Measurements from ENCODE around the gene CYP1A1. TPM values are rescaled to one million over a fixed set of nuclear protein-coding genes. Genes with fewer than 3 reads are reported as not detected.

CYP1A1 gene
- total RNA-seq, 3 donors from 2014 or later = 0.80 to 32.1 (median 4.8) TPM

DNA sequence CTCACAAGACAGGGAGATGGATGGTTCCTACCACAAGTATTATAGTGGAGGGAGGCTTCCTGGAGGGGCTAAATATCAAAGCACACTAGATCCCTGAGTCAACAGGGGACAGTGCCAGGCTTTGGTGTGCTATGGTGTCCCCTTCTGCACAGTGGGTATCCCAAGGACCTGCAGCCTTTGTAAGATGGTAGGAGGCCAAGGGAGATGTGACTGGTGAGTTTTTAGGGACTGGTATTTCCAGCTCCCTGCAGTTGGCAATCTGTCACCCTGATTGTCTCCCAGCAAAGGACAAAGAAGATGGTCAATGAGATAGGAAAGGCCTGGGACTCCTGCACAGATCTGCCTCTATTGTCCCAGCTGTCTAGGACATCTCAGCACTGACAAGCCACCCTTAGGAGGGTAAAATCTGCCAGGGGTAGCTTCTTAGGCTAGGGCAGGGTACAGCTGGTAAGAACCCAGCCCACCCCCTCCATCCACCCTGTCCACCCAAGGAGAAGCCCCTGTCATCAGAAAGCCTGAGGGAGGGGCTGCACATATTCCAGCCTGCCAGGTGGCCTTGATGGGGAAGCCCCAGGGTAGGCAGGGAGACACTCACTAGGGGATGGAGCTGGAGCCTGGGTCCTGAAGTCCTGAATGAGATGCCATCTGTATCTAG, 631 bp downstream of the CYP1A1 start:
- TF ChIP-seq POLR2A (IDR thresholded peaks at IDR 0.05) (no peak), POLR2AphosphoS5 (IDR thresholded peaks at IDR 0.05) (no peak)
- TF ChIP-seq, protein P1, sequence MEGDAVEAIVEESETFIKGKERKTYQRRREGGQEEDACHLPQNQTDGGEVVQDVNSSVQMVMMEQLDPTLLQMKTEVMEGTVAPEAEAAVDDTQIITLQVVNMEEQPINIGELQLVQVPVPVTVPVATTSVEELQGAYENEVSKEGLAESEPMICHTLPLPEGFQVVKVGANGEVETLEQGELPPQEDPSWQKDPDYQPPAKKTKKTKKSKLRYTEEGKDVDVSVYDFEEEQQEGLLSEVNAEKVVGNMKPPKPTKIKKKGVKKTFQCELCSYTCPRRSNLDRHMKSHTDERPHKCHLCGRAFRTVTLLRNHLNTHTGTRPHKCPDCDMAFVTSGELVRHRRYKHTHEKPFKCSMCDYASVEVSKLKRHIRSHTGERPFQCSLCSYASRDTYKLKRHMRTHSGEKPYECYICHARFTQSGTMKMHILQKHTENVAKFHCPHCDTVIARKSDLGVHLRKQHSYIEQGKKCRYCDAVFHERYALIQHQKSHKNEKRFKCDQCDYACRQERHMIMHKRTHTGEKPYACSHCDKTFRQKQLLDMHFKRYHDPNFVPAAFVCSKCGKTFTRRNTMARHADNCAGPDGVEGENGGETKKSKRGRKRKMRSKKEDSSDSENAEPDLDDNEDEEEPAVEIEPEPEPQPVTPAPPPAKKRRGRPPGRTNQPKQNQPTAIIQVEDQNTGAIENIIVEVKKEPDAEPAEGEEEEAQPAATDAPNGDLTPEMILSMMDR (IDR thresholded peaks at IDR 0.05) = no peak
- no peaks in the 10 kb centered on the region for H3K36me3 ChIP-seq
- intact Hi-C loops (cut with DNase I; ENCODE audit: low total_unique reads) = no loop called here
- no peaks in the 10 kb centered on the region for H3K9me3 ChIP-seq
- no peaks in the 10 kb centered on the region for H3K4me1 ChIP-seq
- H3K27me3 ChIP-seq = peaks cover 0 to 16% of the 10 kb centered on the region in 2 donors
- H3K27ac ChIP-seq = no peak overlapping the region
- DNase-seq (ENCODE audit: low spot score in 2 of 2) = no peak
- no peak overlapping the region for H3K4me3 ChIP-seq

DNA sequence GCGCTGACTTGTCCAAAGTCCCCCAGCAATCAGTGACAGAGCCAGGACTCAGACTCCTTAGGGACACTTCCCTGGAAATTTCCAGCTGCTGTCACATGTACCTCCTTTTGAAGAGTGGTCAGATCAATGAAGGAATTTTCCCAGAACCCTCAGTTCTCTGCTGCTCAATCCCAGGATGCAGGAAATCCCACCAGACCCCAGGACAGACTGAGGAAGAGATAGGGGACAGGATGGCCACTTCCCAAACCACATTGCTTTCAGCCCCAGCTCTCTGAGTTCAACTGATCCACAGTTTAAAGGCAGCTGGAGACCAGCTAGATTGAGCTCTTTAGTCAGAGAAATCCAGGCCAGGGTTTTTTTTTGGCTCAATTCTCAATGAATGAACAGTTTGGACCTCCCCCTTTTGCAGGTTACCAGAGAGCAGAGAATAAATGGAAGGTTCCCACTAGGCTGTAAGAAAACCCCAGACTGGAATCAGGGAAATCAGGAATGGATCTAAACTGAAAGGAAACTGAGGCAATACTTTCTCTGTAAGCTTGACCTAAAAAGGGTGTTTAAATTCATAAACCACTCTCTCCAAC, 1.5 kb downstream of the CYP1A1 start:
- intact Hi-C loops (cut with DNase I; ENCODE audit: low total_unique reads) = no loop called here
- Histone ChIP-seq H3K4me1 (no peaks in the 10 kb centered on the region), H3K27me3 (peaks cover 0 to 16% of the 10 kb centered on the region in 2 donors), H3K4me3 (no peak overlapping the region), H3K9me3 (no peaks in the 10 kb centered on the region), H3K27ac (no peak overlapping the region), H3K36me3 (no peaks in the 10 kb centered on the region)
- TF ChIP-seq, protein P1 (IDR thresholded peaks at IDR 0.05) = no peak
- TF ChIP-seq POLR2AphosphoS5 (IDR thresholded peaks at IDR 0.05) (no peak), POLR2A (IDR thresholded peaks at IDR 0.05) (no peak)
- DNase-seq (ENCODE audit: low spot score in 2 of 2) = no peak

DNA sequence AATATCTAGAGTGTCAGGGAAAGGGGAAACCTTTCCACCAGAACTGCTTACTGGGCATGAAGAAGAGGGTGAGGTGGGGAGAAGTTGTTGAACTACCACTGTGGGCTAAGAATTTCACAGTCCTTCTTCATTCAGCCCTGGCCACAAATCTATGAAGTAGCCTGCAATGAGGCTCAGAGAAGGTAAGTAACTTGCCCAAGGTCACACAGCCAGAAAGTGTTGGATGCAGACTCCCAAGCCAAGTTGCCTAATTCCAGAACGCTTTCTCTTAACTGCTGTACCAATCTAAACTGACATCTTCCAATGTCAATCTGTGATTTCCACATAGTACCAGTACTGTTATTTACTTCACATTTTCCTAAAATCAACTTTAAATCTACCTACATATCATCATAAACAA, 2.1 kb downstream of the CYP1A1 start:
- H3K9me3 ChIP-seq = no peaks in the 10 kb centered on the region
- H3K4me1 ChIP-seq = no peaks in the 10 kb centered on the region
- no peak for DNase-seq (ENCODE audit: low spot score in 2 of 2)
- no peak overlapping the region for H3K27ac ChIP-seq
- TF ChIP-seq POLR2AphosphoS5 (IDR thresholded peaks at IDR 0.05) (no peak), POLR2A (IDR thresholded peaks at IDR 0.05) (no peak)
- TF ChIP-seq, protein P1 (IDR thresholded peaks at IDR 0.05) = no peak
- no peak overlapping the region for H3K4me3 ChIP-seq
- intact Hi-C loops (cut with DNase I; ENCODE audit: low total_unique reads) = no loop called here
- no peaks in the 10 kb centered on the region for H3K36me3 ChIP-seq
- H3K27me3 ChIP-seq = peaks cover 0 to 16% of the 10 kb centered on the region in 2 donors

DNA sequence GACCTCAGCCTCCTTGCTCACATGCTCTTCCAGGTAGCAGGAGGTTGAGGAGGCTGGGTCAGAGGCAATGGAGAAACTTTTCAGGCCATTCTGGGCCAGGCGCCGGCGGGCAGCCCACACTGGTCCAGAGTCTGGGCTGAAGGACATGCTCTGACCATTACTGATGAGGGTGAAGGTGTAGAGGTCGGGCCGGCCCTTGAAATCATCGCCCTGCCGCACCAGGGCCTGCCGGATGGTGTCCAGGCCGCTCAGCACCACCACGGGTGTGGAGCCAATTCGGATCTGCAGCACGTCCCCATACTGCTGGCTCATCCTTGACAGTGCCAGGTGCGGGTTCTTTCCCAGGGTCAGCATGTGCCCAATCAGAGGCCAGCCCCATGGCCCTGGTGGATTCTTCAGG, 2.7 kb downstream of the CYP1A1 start:
- Histone ChIP-seq H3K27ac (no peak overlapping the region), H3K27me3 (peaks cover 0 to 11% of the 10 kb centered on the region in 2 donors), H3K36me3 (no peaks in the 10 kb centered on the region), H3K9me3 (no peaks in the 10 kb centered on the region), H3K4me3 (no peak overlapping the region), H3K4me1 (no peaks in the 10 kb centered on the region)
- TF ChIP-seq POLR2AphosphoS5 (IDR thresholded peaks at IDR 0.05) (no peak), POLR2A (IDR thresholded peaks at IDR 0.05) (no peak)
- TF ChIP-seq, protein P1 (IDR thresholded peaks at IDR 0.05) = no peak
- intact Hi-C loops (cut with DNase I; ENCODE audit: low total_unique reads) = no loop called here
- DNase-seq (ENCODE audit: low spot score in 2 of 2) = no peak

DNA sequence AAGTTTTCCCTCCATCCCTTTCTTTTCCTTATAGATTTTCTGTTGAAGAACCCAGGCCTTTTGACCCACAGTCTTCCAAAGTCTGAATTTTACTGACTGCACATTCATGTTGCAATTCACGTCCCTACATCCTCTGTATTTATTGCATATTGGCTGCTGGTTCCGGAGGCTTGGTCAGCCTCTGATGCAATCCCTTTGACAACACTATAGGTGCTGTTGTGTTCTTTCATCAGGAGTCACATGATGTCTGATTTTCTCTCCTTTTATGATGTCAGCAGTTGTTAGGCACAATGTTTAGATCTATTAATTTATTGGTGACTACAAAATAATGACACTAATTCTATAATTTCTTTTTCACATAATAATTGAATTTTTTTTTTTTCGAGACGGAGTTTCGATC, 8.7 kb downstream of the CYP1A1 start:
- intact Hi-C loops (cut with DNase I; ENCODE audit: low total_unique reads) = no loop called here
- H3K9me3 ChIP-seq = no peaks in the 10 kb centered on the region
- H3K4me1 ChIP-seq = no peaks in the 10 kb centered on the region
- no peak for DNase-seq (ENCODE audit: low spot score in 2 of 2)
- no peak overlapping the region for H3K4me3 ChIP-seq
- H3K27me3 ChIP-seq = no peaks in the 10 kb centered on the region
- no peaks in the 10 kb centered on the region for H3K36me3 ChIP-seq
- H3K27ac ChIP-seq = no peak overlapping the region
- TF ChIP-seq, protein P1 (IDR thresholded peaks at IDR 0.05) = no peak
- TF ChIP-seq POLR2AphosphoS5 (IDR thresholded peaks at IDR 0.05) = no peak
- no peak for TF ChIP-seq POLR2A (IDR thresholded peaks at IDR 0.05)

Data from breast epithelium (tissue), 4 donors.